ENCODE results near the gene ZNF793. TPM values are rescaled to one million over a fixed set of nuclear protein-coding genes. Genes with fewer than 3 reads are reported as not detected.

ZNF793 gene
- total RNA-seq: 1 to 10 TPM; 2.8 to 7.9 (median 6.2) TPM
- 1 to 10 TPM; 4.1 to 4.9 TPM for polyA plus RNA-seq
- long read RNA-seq, donor 1, partial matches to known transcripts: 0 of 3 reads
- long read RNA-seq, donor 1, other reads (novel, unspliced or antisense): 3 of 3 reads
- long read RNA-seq, donor 2, partial matches to known transcripts: 0 of 7 reads
- long read RNA-seq, donor 2, other reads (novel, unspliced or antisense): 7 of 7 reads
- long read RNA-seq, donor 3, partial matches to known transcripts: 0 of 3 reads
- long read RNA-seq, donor 3, other reads (novel, unspliced or antisense): 3 of 3 reads

DNA sequence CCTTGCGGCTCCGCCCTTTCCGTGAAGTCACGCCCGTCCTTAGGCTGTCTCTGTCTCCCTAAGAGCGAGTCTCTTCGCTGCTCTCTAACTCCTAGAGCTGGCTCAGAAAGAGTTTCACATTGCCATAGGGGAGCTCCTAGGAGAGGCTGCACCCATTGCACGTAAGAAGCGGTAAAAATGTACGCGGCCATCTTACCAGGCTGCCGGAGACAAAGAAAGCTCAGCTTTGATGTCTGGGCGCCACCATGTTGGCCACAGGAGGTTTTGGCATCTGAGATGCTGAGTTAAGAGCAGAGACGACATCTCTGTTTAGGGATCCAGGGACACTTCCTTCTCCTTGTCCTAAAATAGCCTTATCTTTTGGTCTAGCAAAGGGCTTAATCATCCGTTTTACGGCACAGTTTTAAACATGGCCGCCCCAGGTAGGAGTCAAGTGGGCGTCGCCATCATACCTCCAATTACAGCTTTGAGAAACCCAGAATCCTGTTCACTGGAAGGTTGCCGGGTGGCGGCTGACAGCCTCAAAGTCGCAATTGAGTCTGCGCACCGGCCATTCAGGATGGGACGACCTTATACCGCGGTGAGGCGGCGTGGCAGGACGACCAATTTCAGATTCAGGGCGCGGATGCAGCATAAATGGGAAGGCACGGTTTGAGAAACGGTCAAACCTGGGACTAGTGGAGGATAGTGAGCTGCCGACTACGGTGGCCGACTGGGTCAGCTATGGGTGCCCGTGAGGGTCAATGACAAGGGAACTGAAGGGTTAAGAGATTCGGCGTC, at the start of gene ZNF793:
Gene ZNF793, plus strand, starts transcription at position 553 of the 780 bp plus-strand sequence. CDS start 16,501 bp downstream, outside the sequence.
- Histone ChIP-seq H3K4me3 (peak within 1 kb of the TSS; percentile 62 to 87 (median 70)), H3K36me3 (peaks cover 0 to 29% (median 15%) of the 10 kb centered on the region in 9 donors), H3K9me3 (peaks cover 0 to 33% (median 0%) of the 10 kb centered on the region in 12 donors), H3K27ac (peak within 1 kb of the TSS; percentile 86 to 98 (median 93)), H3K4me1 (peaks cover 0 to 19% (median 5%) of the 10 kb centered on the region in 12 donors), H3K27me3 (no peaks in the 10 kb centered on the region)
- DNase-seq: peak; percentile 84 to 87 (median 86)
- TF ChIP-seq, protein P1, sequence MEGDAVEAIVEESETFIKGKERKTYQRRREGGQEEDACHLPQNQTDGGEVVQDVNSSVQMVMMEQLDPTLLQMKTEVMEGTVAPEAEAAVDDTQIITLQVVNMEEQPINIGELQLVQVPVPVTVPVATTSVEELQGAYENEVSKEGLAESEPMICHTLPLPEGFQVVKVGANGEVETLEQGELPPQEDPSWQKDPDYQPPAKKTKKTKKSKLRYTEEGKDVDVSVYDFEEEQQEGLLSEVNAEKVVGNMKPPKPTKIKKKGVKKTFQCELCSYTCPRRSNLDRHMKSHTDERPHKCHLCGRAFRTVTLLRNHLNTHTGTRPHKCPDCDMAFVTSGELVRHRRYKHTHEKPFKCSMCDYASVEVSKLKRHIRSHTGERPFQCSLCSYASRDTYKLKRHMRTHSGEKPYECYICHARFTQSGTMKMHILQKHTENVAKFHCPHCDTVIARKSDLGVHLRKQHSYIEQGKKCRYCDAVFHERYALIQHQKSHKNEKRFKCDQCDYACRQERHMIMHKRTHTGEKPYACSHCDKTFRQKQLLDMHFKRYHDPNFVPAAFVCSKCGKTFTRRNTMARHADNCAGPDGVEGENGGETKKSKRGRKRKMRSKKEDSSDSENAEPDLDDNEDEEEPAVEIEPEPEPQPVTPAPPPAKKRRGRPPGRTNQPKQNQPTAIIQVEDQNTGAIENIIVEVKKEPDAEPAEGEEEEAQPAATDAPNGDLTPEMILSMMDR (IDR thresholded peaks at IDR 0.05): no peak
- peak in 1 of 2 donors; percentile 13 for TF ChIP-seq POLR2A (IDR thresholded peaks at IDR 0.05)
- WGBS, 4 donors: 0 to 1% (median 1%) methylated on average over 40 of the region's 40 CpGs
- ATAC-seq: peak; percentile 92 to 94 (median 94)
- intact Hi-C loops (cut with DNase I): loop anchor here in 6 of 10 donors (1.0 to 10.0 kb wide), 6 partner anchors 34 to 148 kb away; partner anchors contain the start of genes ZNF570 (in 4 of the 6), ZNF569 (in 2 of the 6) and ZFP30 (in 1 of the 6)

DNA sequence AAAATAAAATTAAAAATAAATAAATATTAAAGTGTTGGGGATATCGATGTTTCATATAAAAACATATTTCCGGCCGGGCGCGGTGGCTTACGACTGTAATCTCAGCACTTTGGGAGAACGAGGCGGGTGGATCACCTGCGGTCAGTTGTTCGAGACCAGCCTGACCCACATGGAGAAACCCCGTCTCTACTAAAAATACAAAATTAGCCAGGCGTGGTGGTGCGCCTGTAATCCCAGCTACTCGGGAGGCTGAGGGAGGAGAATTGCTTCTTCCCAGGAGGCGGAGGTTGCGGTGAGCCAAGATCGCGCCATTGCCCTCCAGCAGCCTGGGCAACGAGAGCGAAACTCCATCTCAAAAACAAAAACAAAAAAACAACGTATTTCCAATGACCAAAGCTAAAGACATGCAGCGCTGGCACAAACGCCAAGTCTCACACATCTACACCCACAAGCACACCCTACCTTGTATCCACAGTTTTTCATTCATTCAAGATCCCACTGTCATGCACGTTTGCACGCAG, 40.4 kb upstream of the ZNF793 start:
- peaks cover 0 to 42% (median 27%) of the 10 kb centered on the region in 9 donors for H3K36me3 ChIP-seq
- intact Hi-C loops (cut with DNase I): loop anchor here in 7 of 10 donors (2.0 to 10.0 kb wide), 15 partner anchors 41 to 549 kb away; partner anchors contain the start of genes ZNF527 (in 5 of the 7), ZNF383 (in 2 of the 7), ZNF793 (in 2 of the 7) and ZFP30 (in 1 of the 7)
- peak overlapping the region in 11 of 12 donors; percentile 88 to 99 (median 96) for H3K27ac ChIP-seq
- WGBS, 4 donors: 26 to 36% (median 30%) methylated on average over 25 of the region's 25 CpGs
- DNase-seq (peak in 2 of 5 donors; percentile 4 to 25), ATAC-seq (no peak)
- no peaks in the 10 kb centered on the region for H3K27me3 ChIP-seq
- H3K9me3 ChIP-seq: peaks cover 0 to 42% (median under 1%) of the 10 kb centered on the region in 12 donors
- H3K4me3 ChIP-seq: peak overlapping the region; percentile 51 to 95 (median 81)
- peaks cover 0 to 32% (median 25%) of the 10 kb centered on the region in 12 donors for H3K4me1 ChIP-seq
- TF ChIP-seq, protein P1 (IDR thresholded peaks at IDR 0.05): no peak
- no peak for TF ChIP-seq POLR2A (IDR thresholded peaks at IDR 0.05)

DNA sequence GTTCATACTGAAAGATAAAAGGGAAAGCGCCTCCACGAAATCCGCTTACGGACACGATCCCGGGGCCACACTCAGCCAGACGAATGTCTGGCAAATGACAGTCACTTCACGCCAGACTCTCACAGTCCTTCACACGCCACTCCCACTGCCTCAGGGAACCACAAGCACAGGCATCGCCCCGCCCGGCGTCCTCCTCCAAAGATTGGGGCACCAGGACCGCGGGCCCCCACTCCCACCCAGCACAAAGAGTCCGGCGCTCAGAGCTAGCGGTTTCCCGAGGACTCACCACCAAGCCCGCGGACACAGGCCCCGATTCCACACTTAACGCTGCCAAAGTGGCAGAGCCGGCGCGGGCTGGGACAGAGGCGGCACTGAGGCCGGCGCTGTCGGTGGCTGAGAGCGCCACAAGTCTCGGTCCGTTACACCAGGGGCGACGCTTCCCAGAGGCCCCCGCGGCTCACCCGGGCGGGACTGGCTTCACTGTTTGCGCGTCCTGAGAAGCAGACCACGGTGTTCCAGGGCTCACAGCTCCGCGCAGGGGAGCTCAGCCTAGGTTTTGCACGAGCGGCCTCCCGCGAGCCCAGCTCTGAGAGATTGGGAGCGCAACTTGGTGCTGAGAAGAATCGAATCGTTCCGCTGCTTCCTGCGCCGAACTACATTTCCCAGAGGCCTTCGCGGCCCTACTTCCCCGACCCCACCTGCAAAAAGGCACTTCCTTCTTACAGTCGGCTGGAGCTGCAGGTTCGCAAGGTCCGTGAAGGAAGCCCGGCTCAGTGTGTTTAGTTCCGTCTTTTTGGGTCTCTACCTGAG, 39.7 kb upstream of the ZNF793 start, which contains the start of gene ZNF569:
Gene ZNF569, minus strand, starts transcription at position 647 of the 810 bp plus-strand sequence. CDS start 22,523 bp downstream, outside the sequence.
- no peaks in the 10 kb centered on the region for H3K27me3 ChIP-seq
- DNase-seq: peak; percentile 90 to 93 (median 92)
- H3K9me3 ChIP-seq: peaks cover 0 to 42% (median 0%) of the 10 kb centered on the region in 12 donors
- H3K4me1 ChIP-seq: peaks cover 0 to 32% (median 25%) of the 10 kb centered on the region in 12 donors
- peak; percentile 82 to 88 (median 85) for ATAC-seq
- TF ChIP-seq POLR2A (IDR thresholded peaks at IDR 0.05): peak in 1 of 2 donors; percentile 46
- TF ChIP-seq, protein P1 (IDR thresholded peaks at IDR 0.05): peak in 1 of 12 donors; percentile 25
- H3K36me3 ChIP-seq: peaks cover 0 to 43% (median 27%) of the 10 kb centered on the region in 9 donors
- H3K4me3 ChIP-seq: peak within 1 kb of the TSS; percentile 51 to 95 (median 81)
- intact Hi-C loops (cut with DNase I): loop anchor here in 7 of 10 donors (2.0 to 10.0 kb wide), 15 partner anchors 40 to 550 kb away; partner anchors contain the start of genes ZNF527 (in 5 of the 7), ZNF383 (in 2 of the 7), ZNF793 (in 2 of the 7) and ZFP30 (in 1 of the 7)
- peak within 1 kb of the TSS; percentile 74 to 99 (median 96) for H3K27ac ChIP-seq
- 0 to 1% (median 0%) methylated on average over 38 to 62 of the region's 62 CpGs for WGBS, 4 donors
